ENCODE results near the gene BABAM1. TPM values are rescaled to one million over a fixed set of nuclear protein-coding genes. Genes with fewer than 3 reads are reported as not detected.

BABAM1 gene
- total and polyA plus RNA-seq, 9 of the 15 experiments (the other 6 are each of a cell fraction or from before 2014, with no cell fraction given) = 14.7 to 160 (median 113) TPM

DNA sequence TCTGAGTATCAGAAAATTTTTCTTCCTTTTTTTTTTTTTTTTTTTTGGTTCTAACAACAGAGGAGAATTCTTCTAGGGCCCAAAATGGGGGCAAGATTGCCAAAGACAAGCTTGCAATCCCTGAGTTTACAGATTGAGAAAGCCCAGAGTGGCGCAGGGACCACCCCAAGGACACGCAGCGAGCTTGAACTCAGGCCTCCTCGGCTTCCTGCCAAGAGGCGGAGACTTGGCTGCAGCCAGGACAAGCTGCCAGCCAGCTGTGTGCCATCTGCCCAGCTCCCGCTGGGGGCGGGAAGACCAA, 37.9 kb downstream of the BABAM1 start (continued):
- TF ChIP-seq ELF1 (tag; IDR thresholded peaks at IDR 0.05) (0 out of 2 replicates have a peak, but pooled peaks have one; percentile 49), TCF7 (IDR thresholded peaks at IDR 0.05; ENCODE audit: borderline replicate concordance) (no peak), TAF15 (IDR thresholded peaks at IDR 0.05; ENCODE audit: low read depth, low read length) (no peak), ZNF589 (CRISPR knock-in tag; IDR thresholded peaks at IDR 0.05; ENCODE audit: low read depth) (peak; percentile 71; the same call in 1 of the 2 replicates), HSF4 (CRISPR knock-in tag; IDR thresholded peaks at IDR 0.05; ENCODE audit: borderline replicate concordance) (no peak)

DNA sequence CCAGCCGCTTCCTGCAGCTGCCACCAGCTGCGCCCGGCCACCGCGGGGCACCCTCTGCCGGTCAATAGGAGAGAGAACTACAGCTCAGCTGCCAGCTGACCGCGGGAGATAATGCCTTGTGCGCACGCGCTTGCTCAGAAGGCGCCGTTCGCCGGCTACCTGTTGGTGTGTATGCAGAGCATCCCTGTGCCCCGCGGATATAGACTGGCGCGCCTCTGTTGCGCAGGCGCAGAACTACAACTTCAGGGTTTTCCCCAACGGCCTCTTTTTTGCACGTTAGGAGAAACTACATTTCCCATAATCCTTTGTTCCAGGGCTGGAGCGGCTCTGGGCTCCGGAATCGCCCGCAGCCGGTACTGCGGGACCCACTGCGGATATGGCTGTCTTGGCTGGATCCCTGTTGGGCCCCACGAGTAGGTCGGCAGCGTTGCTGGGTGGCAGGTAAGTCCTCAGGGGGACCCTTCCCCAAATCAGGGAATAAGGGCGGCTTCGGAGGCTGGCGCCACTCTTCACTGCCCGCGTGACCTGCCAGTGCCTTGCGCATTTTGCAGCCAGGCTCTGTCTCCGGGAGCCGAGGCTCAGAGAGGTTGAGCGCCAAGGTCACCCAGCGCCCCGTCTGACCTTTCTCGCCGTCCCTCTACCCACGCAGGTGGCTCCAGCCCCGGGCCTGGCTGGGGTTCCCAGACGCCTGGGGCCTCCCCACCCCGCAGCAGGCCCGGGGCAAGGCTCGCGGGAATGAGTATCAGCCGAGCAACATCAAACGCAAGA, 38.5 kb downstream of the BABAM1 start, which contains the start of gene MRPL34:
MRPL34 (plus strand) TSS at position 356 of the 768 bp plus-strand sequence; CDS start at position 377, 21 bp downstream.
- Histone ChIP-seq H3K79me2 (ENCODE audit: control insufficient read depth, insufficient read depth, low read length) (peaks cover 45% of the 10 kb centered on the region), H4K20me1 (replicated peaks; ENCODE audit: control insufficient read depth, insufficient read depth, low read length) (0 out of 2 replicates have a peak, but pooled peaks cover 5% of the 10 kb centered on the region), H3K4me3 (peak within 1 kb of the TSS; percentile 58), H3K9ac (ENCODE audit: insufficient read depth in 1 of 2, low read depth in 2 of 2, low read length in 2 of 2) (peak within 1 kb of the TSS; percentile 84 to 94), H3K36me3 (ENCODE audit: control insufficient read depth, insufficient read depth, low read length) (peaks cover 13% of the 10 kb centered on the region), H3K4me1 (replicated peaks in 1 of 2; ENCODE audit: control insufficient read depth in 2 of 2, insufficient read depth in 2 of 2, low read length in 2 of 2) (peaks cover 31 to 74% of the 10 kb centered on the region in 2 experiments; a peak in 4 of 5 replicates), H3K27me3 (ENCODE audit: control insufficient read depth in 2 of 2, insufficient read depth in 2 of 2, low read length in 2 of 2) (no peaks in the 10 kb centered on the region), H3K9me3 (replicated peaks; ENCODE audit: control insufficient read depth, insufficient read depth, low read depth, low read length) (no peaks in the 10 kb centered on the region), H2AFZ (ENCODE audit: low read depth, low read length) (peak within 1 kb of the TSS; percentile 88), H3K9me1 (ENCODE audit: control insufficient read depth, insufficient read depth, low read length) (no peaks in the 10 kb centered on the region), H3K27ac (ENCODE audit: extremely low read depth, low read depth, low read length) (peak within 1 kb of the TSS; percentile 86), H3K4me2 (ENCODE audit: insufficient read depth, low read length) (peak within 1 kb of the TSS; percentile 94)
- intact Hi-C loops (cut with micrococcal nuclease) = loop anchor here (1.0 kb wide), 1 partner anchor 11 kb away; no protein-coding TSS in a partner anchor
- FAIRE-seq (peak; percentile 95), DNase-seq (ENCODE audit: extremely low read depth in 1 of 4, low spot score in 3 of 4) (peak; percentile 70 to 99 (median 81)), ATAC-seq (peak; percentile 65)
- ChIA-PET CTCF (ENCODE audit: low intra/inter-chr PET ratio) (interaction anchor here (0.8 to 1.1 kb wide), 2 partner anchors 29 to 85 kb away, joined by 3 read pairs; partner anchors contain the start of gene ANO8), POLR2A (interaction anchor here (0.6 to 7.7 kb wide), 8 partner anchors 12 to 1654 kb away, joined by 3 to 78 read pairs (median 4); partner anchors contain the start of genes ANO8, BABAM1 and JUND)
- BruUV-seq (replicated peaks) = TSS peak; percentile 79
- under 1% methylated on average over 55 of the region's 55 CpGs for WGBS (ENCODE audit: insufficient coverage, low coverage, missing lambda C conversion rate)
- in situ Hi-C loops (cut with MboI) = no loop called here
- TF ChIP-seq ZNF217 (CRISPR knock-in tag; IDR thresholded peaks at IDR 0.05) (no peak), ZBTB7A (IDR thresholded peaks at IDR 0.05; ENCODE audit: borderline replicate concordance, control insufficient read depth, low read depth, low read length) (no peak), C11orf30 (IDR thresholded peaks at IDR 0.05; ENCODE audit: low read depth) (no peak), HBP1 (CRISPR knock-in tag; IDR thresholded peaks at IDR 0.05) (no peak), NCOA2 (IDR thresholded peaks at IDR 0.05; ENCODE audit: partially characterized antibody in 2 of 2) (no peak), HDAC8 (tag; IDR thresholded peaks at IDR 0.05) (peak; percentile 39; the same call in 1 of the 2 replicates), HMGXB4 (CRISPR knock-in tag; IDR thresholded peaks at IDR 0.05) (no peak), KLF10 (CRISPR knock-in tag; IDR thresholded peaks at IDR 0.05) (no peak), POU5F1 (IDR thresholded peaks at IDR 0.05; ENCODE audit: borderline replicate concordance, low read depth, low read length, partially characterized antibody) (no peak), ZNF551 (CRISPR knock-in tag; IDR thresholded peaks at IDR 0.05) (no peak), NCOR1 (IDR thresholded peaks at IDR 0.05) (no peak), POLR3A (IDR thresholded peaks at IDR 0.05; ENCODE audit: borderline replicate concordance, extremely low read depth, insufficient read depth, insufficient read length) (no peak), ZNF436 (CRISPR knock-in tag; IDR thresholded peaks at IDR 0.05) (no peak)

Measured in K562 (cell line).